MM.1S (cell line): Measurements from ENCODE around the gene SLC22A24.
"Not testable (repeated sequence)": the region's sequence is repeated elsewhere in the genome, so short reads cannot be mapped to it uniquely, and the experiment has no call there.

Experiments used
- DNase-seq: peaks from one replicate; pipeline ENCODE4 v3.0.0-alpha.2; 2015
- H2AFZ ChIP-seq: fragments of 300-600 bp; sonication (generic); 2 replicates; pipeline ENCODE4 v1.6.0; 2016; ENCODE audit warnings: antibody characterized with exemption, low read length
- H3F3A ChIP-seq: fragments of 300-600 bp; sonication (generic); 2 replicates; pipeline ENCODE4 v1.6.1; 2016; ENCODE audit warnings: mild to moderate bottlenecking, antibody characterized with exemption, low read length, moderate library complexity, mixed read lengths; ENCODE audit not compliant: insufficient read depth
- H3K27ac ChIP-seq: fragments of 300-600 bp; sonication (generic); 2 replicates; pipeline ENCODE4 v1.5.1; 2016; ENCODE audit warnings: mild to moderate bottlenecking, low read length
- H3K27me3 ChIP-seq: fragments of 300-600 bp; sonication (generic); replicated peaks from 2 replicates; pipeline ENCODE4 v1.6.0; 2016; ENCODE audit warnings: low read length; ENCODE audit not compliant: insufficient read depth
- H3K36me3 ChIP-seq: fragments of 300-600 bp; sonication (generic); replicated peaks from 2 replicates; pipeline ENCODE4 v1.6.1; 2016; ENCODE audit warnings: mild to moderate bottlenecking, low read length, mixed read lengths; ENCODE audit not compliant: insufficient read depth
- H3K4me1 ChIP-seq: fragments of 300-600 bp; sonication (generic); 2 replicates; pipeline ENCODE4 v1.6.1; 2016; ENCODE audit warnings: low read length, mixed read lengths
- H3K4me2 ChIP-seq: fragments of 300-600 bp; sonication (generic); 2 replicates; pipeline ENCODE4 v1.6.0; 2016; ENCODE audit warnings: low read depth, low read length
- H3K4me3 ChIP-seq: fragments of 300-600 bp; sonication (generic); 2 replicates; pipeline ENCODE4 v1.5.1; 2016; ENCODE audit warnings: low read length, mixed read lengths
- H3K79me2 ChIP-seq: fragments of 300-600 bp; sonication (generic); 2 replicates; pipeline ENCODE4 v1.6.1; 2016; ENCODE audit warnings: mixed run types, low read length, mixed read lengths
- H3K9ac ChIP-seq: fragments of 300-600 bp; sonication (generic); 2 replicates; pipeline ENCODE4 v1.6.1; 2016; ENCODE audit warnings: low read length, mixed read lengths
- H3K9me2 ChIP-seq: fragments of 300-600 bp; sonication (generic); replicated peaks from 2 replicates; pipeline ENCODE4 v1.6.1; 2016; ENCODE audit warnings: mild to moderate bottlenecking, low read length, mixed read lengths; ENCODE audit not compliant: insufficient read depth
- H3K9me3 ChIP-seq: fragments of 300-600 bp; sonication (generic); replicated peaks from 2 replicates; pipeline ENCODE4 v1.6.1; 2016; ENCODE audit warnings: mild to moderate bottlenecking, low read length, mixed read lengths; ENCODE audit not compliant: insufficient read depth
- H4K20me1 ChIP-seq: fragments of 300-600 bp; sonication (generic); 2 replicates; pipeline ENCODE4 v1.6.1; 2016; ENCODE audit warnings: mild to moderate bottlenecking, low read length, moderate library complexity, mixed read lengths; ENCODE audit not compliant: insufficient read depth
- CTCF ChIP-seq: fragments of 300-600 bp; sonication (generic); IDR thresholded peaks from 2 replicates; pipeline ENCODE4 v1.5.1; 2016; ENCODE audit warnings: antibody characterized with exemption, low read length, mixed read lengths
- EZH2 ChIP-seq: fragments of 300-600 bp; sonication (generic); optimal IDR thresholded peaks from 2 replicates; pipeline ENCODE3; 2017; ENCODE audit warnings: low read depth, mild to moderate bottlenecking, antibody characterized with exemption, low read length, mixed read lengths
- EZH2phosphoT487 ChIP-seq: fragments of 300-600 bp; sonication (generic); IDR thresholded peaks from 2 replicates; pipeline ENCODE4 v1.6.1; 2018; ENCODE audit warnings: antibody characterized with exemption, low read length

Gene SLC22A24

DNA sequence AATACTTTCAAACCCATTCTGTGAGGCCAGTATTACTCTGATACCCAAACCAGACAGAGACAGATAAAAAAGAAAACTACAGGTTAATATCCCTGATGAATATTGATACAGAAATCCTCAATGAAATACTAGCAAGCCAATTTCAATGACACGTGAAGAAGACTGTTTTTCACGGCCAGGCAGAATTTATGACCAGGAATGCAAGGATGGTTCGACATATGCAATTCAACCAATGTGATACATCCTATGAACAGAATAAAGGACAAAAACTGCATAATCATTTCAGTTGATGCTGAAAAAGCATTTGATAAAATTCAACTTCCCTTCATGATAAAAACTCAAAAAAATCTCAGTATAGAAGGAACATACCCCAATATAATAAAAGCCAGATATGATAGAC, 44.5 kb downstream of the SLC22A24 start:
- no peaks in the 10 kb centered on the region for H3K9me3 ChIP-seq
- no peaks in the 10 kb centered on the region for H4K20me1 ChIP-seq
- H3K9ac ChIP-seq: no peak overlapping the region
- H3K4me1 ChIP-seq: no peaks in the 10 kb centered on the region
- H3K36me3 ChIP-seq: no peaks in the 10 kb centered on the region
- TF ChIP-seq EZH2 (no peak), EZH2phosphoT487 (no peak), CTCF (no peak)
- H2AFZ ChIP-seq: no peak overlapping the region
- no peak overlapping the region for H3K4me2 ChIP-seq
- H3K27me3 ChIP-seq: no peaks in the 10 kb centered on the region
- H3K27ac ChIP-seq: no peak overlapping the region
- H3K4me3 ChIP-seq: no peak overlapping the region
- DNase-seq: no peak
- no peaks in the 10 kb centered on the region for H3F3A ChIP-seq
- no peaks in the 10 kb centered on the region for H3K9me2 ChIP-seq
- no peaks in the 10 kb centered on the region for H3K79me2 ChIP-seq

GRCh38 chr11:63080682-63081081, 63.3 kb downstream of the SLC22A24 start:
- H3K27me3 ChIP-seq: no peaks in the 10 kb centered on the region
- no peaks in the 10 kb centered on the region for H3K36me3 ChIP-seq
- H3K9ac ChIP-seq: no peak overlapping the region
- H3K9me3 ChIP-seq: no peaks in the 10 kb centered on the region
- H3F3A ChIP-seq: no peaks in the 10 kb centered on the region
- no peaks in the 10 kb centered on the region for H3K9me2 ChIP-seq
- DNase-seq: no peak
- TF ChIP-seq CTCF (no peak), EZH2phosphoT487 (no peak), EZH2 (no peak)
- no peaks in the 10 kb centered on the region for H3K4me1 ChIP-seq
- no peak overlapping the region for H3K27ac ChIP-seq
- H4K20me1 ChIP-seq: no peaks in the 10 kb centered on the region
- H3K79me2 ChIP-seq: no peaks in the 10 kb centered on the region
- H2AFZ ChIP-seq: no peak overlapping the region
- no peak overlapping the region for H3K4me2 ChIP-seq
- no peak overlapping the region for H3K4me3 ChIP-seq

- not testable (repeated sequence) for H3K4me1 ChIP-seq, H3K27ac ChIP-seq, H4K20me1 ChIP-seq, H3K36me3 ChIP-seq, H3F3A ChIP-seq, H3K9me3 ChIP-seq, H3K9me2 ChIP-seq, H3K79me2 ChIP-seq, H3K4me2 ChIP-seq, H3K9ac ChIP-seq, DNase-seq, H2AFZ ChIP-seq, H3K27me3 ChIP-seq, H3K4me3 ChIP-seq
Measured at GRCh38 chr11:63046203-63046602, 97.8 kb downstream of the SLC22A24 start.

- H3K36me3 ChIP-seq: no peaks in the 10 kb centered on the region
- no peak overlapping the region for H3K4me2 ChIP-seq
- no peaks in the 10 kb centered on the region for H3K27me3 ChIP-seq
- no peaks in the 10 kb centered on the region for H3F3A ChIP-seq
- H3K9ac ChIP-seq: no peak overlapping the region
- H3K79me2 ChIP-seq: no peaks in the 10 kb centered on the region
- H4K20me1 ChIP-seq: no peaks in the 10 kb centered on the region
- no peak overlapping the region for H3K27ac ChIP-seq
- no peak for DNase-seq
- TF ChIP-seq EZH2phosphoT487 (no peak), CTCF (no peak), EZH2 (no peak)
- H3K4me1 ChIP-seq: no peaks in the 10 kb centered on the region
- H3K4me3 ChIP-seq: no peak overlapping the region
- H2AFZ ChIP-seq: no peak overlapping the region
- no peaks in the 10 kb centered on the region for H3K9me2 ChIP-seq
- H3K9me3 ChIP-seq: no peaks in the 10 kb centered on the region
Measured at GRCh38 chr11:63042596-63042995, 101.4 kb downstream of the SLC22A24 start.
